ENCODE results near the gene EFEMP2. TPM values are rescaled to one million over a fixed set of nuclear protein-coding genes. Genes with fewer than 3 reads are reported as not detected.
A peak's percentile ranks its signal among the peaks of the same experiment; 100 is the strongest.
"Not testable (repeated sequence)": the region's sequence is repeated elsewhere in the genome, so short reads cannot be mapped to it uniquely, and the experiment has no call there.

The EFEMP2 gene
- total RNA-seq, 1 donor from 2014 or later, result 62.0 TPM

- peak; percentile 48 for DNase-seq (ENCODE audit: low read depth)
- peak within 1 kb of the TSS; percentile 53 for H3K4me3 ChIP-seq (ENCODE audit: low read depth, low read length)
- TF ChIP-seq CTCF (IDR thresholded peaks at IDR 0.05; ENCODE audit: insufficient read depth, low read length, poor library complexity, severe bottlenecking), result no peak
- no peaks in the 10 kb centered on the region for H3K36me3 ChIP-seq (ENCODE audit: control insufficient read depth, insufficient read depth, low read length)
- peaks cover 17% of the 10 kb centered on the region for H3K27me3 ChIP-seq (ENCODE audit: control insufficient read depth, insufficient read depth, low read length)
Observed at GRCh38 chr11:65833297-65834030, 39.1 kb downstream of the EFEMP2 start, which contains the start of gene SNX32. Gene SNX32, plus strand, starts transcription at chr11:65833963. Its CDS starts 103 bp downstream, at chr11:65834066.

- peaks cover 17% of the 10 kb centered on the region for H3K27me3 ChIP-seq (ENCODE audit: control insufficient read depth, insufficient read depth, low read length)
- not testable (repeated sequence) for H3K36me3 ChIP-seq (ENCODE audit: control insufficient read depth, insufficient read depth, low read length); H3K4me3 ChIP-seq (ENCODE audit: low read depth, low read length); DNase-seq (ENCODE audit: low read depth)
Observed at GRCh38 chr11:65832231-65832630, 40.4 kb downstream of the EFEMP2 start.

- DNase-seq (ENCODE audit: low read depth), result no peak
- no peak for TF ChIP-seq CTCF (IDR thresholded peaks at IDR 0.05; ENCODE audit: insufficient read depth, low read length, poor library complexity, severe bottlenecking)
- peaks cover 17% of the 10 kb centered on the region for H3K27me3 ChIP-seq (ENCODE audit: control insufficient read depth, insufficient read depth, low read length)
- H3K36me3 ChIP-seq (ENCODE audit: control insufficient read depth, insufficient read depth, low read length), result no peaks in the 10 kb centered on the region
- no peak overlapping the region for H3K4me3 ChIP-seq (ENCODE audit: low read depth, low read length)
Observed at GRCh38 chr11:65829459-65829858, 43.1 kb downstream of the EFEMP2 start.

- DNase-seq (ENCODE audit: low read depth), result no peak
- H3K4me3 ChIP-seq (ENCODE audit: low read depth, low read length), result no peak overlapping the region
- TF ChIP-seq CTCF (IDR thresholded peaks at IDR 0.05; ENCODE audit: insufficient read depth, low read length, poor library complexity, severe bottlenecking), result no peak
- peaks cover 6% of the 10 kb centered on the region for H3K27me3 ChIP-seq (ENCODE audit: control insufficient read depth, insufficient read depth, low read length)
- no peaks in the 10 kb centered on the region for H3K36me3 ChIP-seq (ENCODE audit: control insufficient read depth, insufficient read depth, low read length)
Observed at GRCh38 chr11:65826984-65827735, 45.4 kb downstream of the EFEMP2 start.

GRCh38 chr11:65822776-65823528, 49.6 kb downstream of the EFEMP2 start:
- no peaks in the 10 kb centered on the region for H3K27me3 ChIP-seq (ENCODE audit: control insufficient read depth, insufficient read depth, low read length)
- H3K4me3 ChIP-seq (ENCODE audit: low read depth, low read length), result no peak overlapping the region
- H3K36me3 ChIP-seq (ENCODE audit: control insufficient read depth, insufficient read depth, low read length), result no peaks in the 10 kb centered on the region
- no peak for DNase-seq (ENCODE audit: low read depth)
- no peak for TF ChIP-seq CTCF (IDR thresholded peaks at IDR 0.05; ENCODE audit: insufficient read depth, low read length, poor library complexity, severe bottlenecking)

GRCh38 chr11:65821107-65821506, 51.5 kb downstream of the EFEMP2 start:
- TF ChIP-seq CTCF (IDR thresholded peaks at IDR 0.05; ENCODE audit: insufficient read depth, low read length, poor library complexity, severe bottlenecking), result no peak
- no peaks in the 10 kb centered on the region for H3K27me3 ChIP-seq (ENCODE audit: control insufficient read depth, insufficient read depth, low read length)
- H3K4me3 ChIP-seq (ENCODE audit: low read depth, low read length), result no peak overlapping the region
- no peak for DNase-seq (ENCODE audit: low read depth)
- no peaks in the 10 kb centered on the region for H3K36me3 ChIP-seq (ENCODE audit: control insufficient read depth, insufficient read depth, low read length)
